PC-9 (cell line): ENCODE measurements around the gene SNORC. TPM values are rescaled to one million over a fixed set of nuclear protein-coding genes. Genes with fewer than 3 reads are reported as not detected.

Experiments used
- BruUV-seq: library from RNA; stranded (reverse); fragments of 400-500 nt; replicated peaks from 2 replicates; lab custom pipeline; 2021; lab: Mats Ljungman, UMichigan
- CTCF ChIA-PET: fragments of 300-600 bp; sonication (Branson Sonifier 250); formaldehyde crosslinking; loops from one replicate; lab custom pipeline; 2022; ENCODE audit warnings: antibody characterized with exemption; lab: Charles Lee
- POLR2A ChIA-PET: fragments of 300-600 bp; sonication (Branson Sonifier 250); formaldehyde crosslinking; loops from one replicate; lab custom pipeline; 2022; ENCODE audit warnings: antibody characterized with exemption; ENCODE audit not compliant: unreplicated experiment; lab: Charles Lee
- DNase-seq, 2 experiments: peaks; one replicate each; pipeline versions ENCODE4 v3.0.0 to v3.0.0-alpha.2; 2015 to 2022; ENCODE audit warnings: mixed read lengths in 1 of 2
- H2AFZ ChIP-seq: fragments of 200-600 bp; sonication (generic); 2 replicates; pipeline ENCODE4 v1.8.1; 2017; ENCODE audit warnings: antibody characterized with exemption
- H3F3A ChIP-seq: fragments of 200-600 bp; sonication (generic); 2 replicates; pipeline ENCODE4 v1.8.1; 2017; ENCODE audit warnings: antibody characterized with exemption, mild to moderate bottlenecking, low read depth; ENCODE audit not compliant: insufficient read depth
- H3K27ac ChIP-seq: fragments of 200-600 bp; sonication (generic); 2 replicates; pipeline ENCODE4 v1.6.1; 2016; ENCODE audit warnings: mixed run types
- H3K27me3 ChIP-seq: fragments of 200-600 bp; sonication (generic); 2 replicates; pipeline ENCODE4 v1.6.1; 2016; ENCODE audit warnings: low read depth, mixed run types; ENCODE audit not compliant: insufficient read depth
- H3K36me3 ChIP-seq: fragments of 200-600 bp; sonication (generic); 2 replicates; pipeline ENCODE4 v1.6.1; 2016; ENCODE audit warnings: low read depth, mixed run types
- H3K4me1 ChIP-seq: fragments of 200-600 bp; sonication (generic); replicated peaks from 2 replicates; pipeline ENCODE4 v1.6.1; 2016; ENCODE audit warnings: mixed run types; ENCODE audit not compliant: insufficient read depth
- H3K4me2 ChIP-seq: fragments of 200-600 bp; sonication (generic); 2 replicates; pipeline ENCODE4 v1.6.1; 2017; ENCODE audit warnings: mixed run types
- H3K4me3 ChIP-seq: fragments of 200-600 bp; sonication (generic); 2 replicates; pipeline ENCODE4 v1.6.1; 2016; ENCODE audit warnings: mixed run types
- H3K79me2 ChIP-seq: fragments of 200-600 bp; sonication (generic); 2 replicates; pipeline ENCODE4 v1.6.1; 2017; ENCODE audit warnings: low read depth, mixed run types
- H3K9me2 ChIP-seq: fragments of 200-600 bp; sonication (generic); 2 replicates; pipeline ENCODE4 v1.8.1; 2017; ENCODE audit warnings: mild to moderate bottlenecking; ENCODE audit not compliant: insufficient read depth
- H3K9me3 ChIP-seq: fragments of 200-600 bp; sonication (generic); 2 replicates; pipeline ENCODE4 v1.8.1; 2016; ENCODE audit warnings: low read depth; ENCODE audit not compliant: insufficient read depth
- H4K20me1 ChIP-seq: fragments of 200-600 bp; sonication (generic); 2 replicates; pipeline ENCODE4 v1.8.1; 2017; ENCODE audit not compliant: insufficient read depth
- EZH2 ChIP-seq: fragments of 200-600 bp; sonication (generic); IDR thresholded peaks from 2 replicates; pipeline ENCODE4 v1.8.0; 2017; ENCODE audit warnings: antibody characterized with exemption, low read depth
- intact Hi-C: fragments of 100-400 bp; cut with micrococcal nuclease; formaldehyde crosslinking; loops from one replicate; pipeline ENCODE4 v1.10.0; 2022; ENCODE audit not compliant: unreplicated experiment
- total RNA-seq: library from RNA; stranded (reverse); gene quantifications from 2 replicates; pipeline ENCODE4 v1.2.3, GENCODE V29; 2021
- TF ChIP-seq, protein P1 (sequence below): fragments of 200-600 bp; sonication (generic); conservative IDR thresholded peaks from 2 replicates; pipeline ENCODE4 v1.6.1; 2017; ENCODE audit warnings: mixed run types, antibody characterized with exemption, mild to moderate bottlenecking, moderate library complexity

Gene SNORC
- total RNA-seq, 1 experiment from 2014 or later, result 10.4 TPM

DNA sequence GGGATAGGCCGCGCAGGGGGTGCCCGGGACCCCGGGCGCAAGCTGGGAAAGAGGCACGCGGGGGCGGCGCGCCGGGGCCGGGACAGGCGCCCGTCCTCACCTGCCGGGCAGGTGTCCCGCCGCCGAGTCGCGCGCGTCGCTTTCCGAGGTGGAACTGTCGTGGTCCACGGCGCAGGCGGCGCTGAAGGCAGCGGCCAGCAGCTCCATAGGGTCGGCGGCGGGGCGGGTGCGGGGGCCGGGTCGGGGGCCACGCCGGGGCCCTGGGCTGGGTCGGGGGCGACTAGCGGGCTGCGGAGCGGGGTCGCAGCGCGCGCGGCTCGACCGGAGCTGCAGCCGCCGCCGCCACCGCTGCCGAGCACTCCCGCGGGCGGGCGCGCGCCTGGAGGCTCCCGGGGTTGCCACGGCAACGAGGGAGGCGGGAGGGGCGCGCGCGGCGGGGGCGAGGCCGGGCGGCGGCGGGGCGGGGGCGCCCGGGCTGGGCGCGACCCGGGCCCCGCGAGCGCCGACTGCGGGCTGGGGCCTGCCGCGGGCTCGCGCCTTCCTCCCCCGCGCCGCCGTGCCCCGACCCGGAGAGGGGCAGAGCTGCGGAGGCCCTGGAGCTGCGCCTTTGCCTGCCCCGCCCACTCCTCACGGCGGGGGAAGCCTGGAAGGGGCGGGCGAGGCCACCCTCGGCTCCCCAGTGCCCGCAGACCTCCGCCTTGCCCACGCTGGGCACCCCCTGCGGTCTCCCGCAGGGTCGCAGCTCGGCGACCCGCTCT, 57.9 kb downstream of the SNORC start:
- peak in 1 of 2 experiments; percentile 37 for DNase-seq

More for the DNA sequence above, 57.9 kb downstream of the SNORC start:
- TF ChIP-seq, protein P1, sequence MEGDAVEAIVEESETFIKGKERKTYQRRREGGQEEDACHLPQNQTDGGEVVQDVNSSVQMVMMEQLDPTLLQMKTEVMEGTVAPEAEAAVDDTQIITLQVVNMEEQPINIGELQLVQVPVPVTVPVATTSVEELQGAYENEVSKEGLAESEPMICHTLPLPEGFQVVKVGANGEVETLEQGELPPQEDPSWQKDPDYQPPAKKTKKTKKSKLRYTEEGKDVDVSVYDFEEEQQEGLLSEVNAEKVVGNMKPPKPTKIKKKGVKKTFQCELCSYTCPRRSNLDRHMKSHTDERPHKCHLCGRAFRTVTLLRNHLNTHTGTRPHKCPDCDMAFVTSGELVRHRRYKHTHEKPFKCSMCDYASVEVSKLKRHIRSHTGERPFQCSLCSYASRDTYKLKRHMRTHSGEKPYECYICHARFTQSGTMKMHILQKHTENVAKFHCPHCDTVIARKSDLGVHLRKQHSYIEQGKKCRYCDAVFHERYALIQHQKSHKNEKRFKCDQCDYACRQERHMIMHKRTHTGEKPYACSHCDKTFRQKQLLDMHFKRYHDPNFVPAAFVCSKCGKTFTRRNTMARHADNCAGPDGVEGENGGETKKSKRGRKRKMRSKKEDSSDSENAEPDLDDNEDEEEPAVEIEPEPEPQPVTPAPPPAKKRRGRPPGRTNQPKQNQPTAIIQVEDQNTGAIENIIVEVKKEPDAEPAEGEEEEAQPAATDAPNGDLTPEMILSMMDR, result no peak
- no peak for TF ChIP-seq EZH2
- BruUV-seq, result no TSS peak
- no peaks in the 10 kb centered on the region for H3K4me1 ChIP-seq
- CTCF ChIA-PET, result interaction anchor here (0.5 kb wide), 1 partner anchor 125 kb away, joined by 3 read pairs; no protein-coding TSS in a partner anchor
- H3K27ac ChIP-seq, result no peak overlapping the region
- no peak overlapping the region for H2AFZ ChIP-seq
- H3K4me3 ChIP-seq, result peak overlapping the region; percentile 46; the same call in 1 of the 2 replicates
- H3K9me3 ChIP-seq, result no peaks in the 10 kb centered on the region
- no peaks in the 10 kb centered on the region for H3K27me3 ChIP-seq
- no peaks in the 10 kb centered on the region for H3K9me2 ChIP-seq
- POLR2A ChIA-PET, result no interaction called here
- H3K4me2 ChIP-seq, result peak overlapping the region; percentile 65
- intact Hi-C loops, result no loop called here
- no peaks in the 10 kb centered on the region for H3K79me2 ChIP-seq
- no peaks in the 10 kb centered on the region for H3F3A ChIP-seq
- H3K36me3 ChIP-seq, result no peaks in the 10 kb centered on the region
- H4K20me1 ChIP-seq, result no peaks in the 10 kb centered on the region

Other genes starting within 250 kb of the SNORC start
- 10.6 and 15.0 TPM in 2 replicates for gene EFHD1, start 236.7 kb upstream of the SNORC start, total RNA-seq
- gene GIGYF2, start 172.9 kb upstream of the SNORC start, total RNA-seq, result 86.4 and 101 TPM in 2 replicates
- not detected in 2 replicates for gene KCNJ13, start 93.7 kb upstream of the SNORC start, total RNA-seq
- gene NGEF, start 143.0 kb downstream of the SNORC start, total RNA-seq, result 52.2 and 55.3 TPM in 2 replicates
- gene NEU2, start 162.4 kb downstream of the SNORC start, total RNA-seq, result not detected in 2 replicates
- 0.55 and 0.74 TPM in 2 replicates for gene INPP5D, start 190.1 kb downstream of the SNORC start, total RNA-seq